Rectal smooth muscle tissue (tissue), 1 donor: Measurements from ENCODE around the gene CARD10.
"Not testable (repeated sequence)": the region's sequence is repeated elsewhere in the genome, so short reads cannot be mapped to it uniquely, and the experiment has no call there.

Experiments
- H3K27ac ChIP-seq: one replicate; pipeline ENCODE4 v1.7.0; 2013; ENCODE audit warnings: low read depth, low read length, inconsistent platforms
- H3K27me3 ChIP-seq: one replicate; pipeline ENCODE4 v1.7.0; 2013; ENCODE audit warnings: low read length; ENCODE audit not compliant: control insufficient read depth, insufficient read depth
- H3K36me3 ChIP-seq: one replicate; pipeline ENCODE4 v1.7.0; 2013; ENCODE audit warnings: low read length; ENCODE audit not compliant: control insufficient read depth, insufficient read depth
- H3K4me1 ChIP-seq: one replicate; pipeline ENCODE4 v1.7.0; 2013; ENCODE audit warnings: low read length; ENCODE audit not compliant: control insufficient read depth, insufficient read depth
- H3K4me3 ChIP-seq: one replicate; pipeline ENCODE4 v1.7.0; 2013; ENCODE audit warnings: low read length
- H3K9ac ChIP-seq: one replicate; pipeline ENCODE4 v1.7.0; 2013; ENCODE audit warnings: low read length

The CARD10 gene

GRCh38 chr22:37547251-37547741 lies 28.1 kb upstream of the CARD10 start:
- Histone ChIP-seq H3K4me3 (no peak overlapping the region), H3K9ac (no peak overlapping the region), H3K27ac (peak overlapping the region; percentile 84), H3K4me1 (peaks cover 7% of the 10 kb centered on the region), H3K36me3 (no peaks in the 10 kb centered on the region), H3K27me3 (peaks cover 2% of the 10 kb centered on the region)

DNA sequence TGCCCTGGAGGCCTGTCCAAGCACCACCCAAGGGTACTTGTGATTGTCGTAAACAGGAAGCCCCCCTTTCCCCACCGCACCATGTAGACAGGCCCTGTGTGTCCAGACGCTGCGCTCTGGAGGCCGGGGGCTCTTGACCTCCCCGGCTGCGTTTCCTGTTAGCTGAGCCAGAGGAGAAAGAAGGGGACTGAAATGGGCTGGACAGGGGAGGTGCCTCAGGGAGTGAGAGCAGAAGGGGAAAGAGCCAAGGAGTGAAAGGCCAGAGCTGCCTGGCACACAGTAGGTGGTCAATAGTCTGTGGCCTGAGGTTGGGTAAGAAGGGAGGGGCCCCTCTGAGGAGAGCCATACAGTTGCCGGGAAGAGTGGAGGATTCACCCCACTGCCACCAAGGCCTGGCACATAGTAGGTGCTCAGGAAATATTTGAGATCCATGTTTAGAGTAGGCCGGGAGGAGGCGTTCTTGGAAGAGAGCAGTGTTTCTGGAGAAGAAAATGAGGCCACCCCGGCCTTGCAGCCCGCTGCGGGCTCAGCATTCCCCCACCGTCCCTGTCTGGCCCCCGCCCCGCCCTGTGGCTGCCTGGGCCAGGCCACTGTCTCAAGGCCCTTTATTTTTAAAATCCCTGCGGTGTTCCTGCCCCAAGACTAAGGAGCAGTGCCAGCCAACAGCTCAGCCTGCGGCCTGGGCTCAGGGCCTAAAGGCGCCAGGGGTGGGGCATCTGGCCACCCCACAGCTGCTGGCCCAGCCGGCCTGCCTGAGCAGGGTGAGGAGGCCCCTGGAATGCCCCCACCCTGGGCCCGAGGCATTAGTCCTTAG lies 27.4 kb upstream of the CARD10 start:
- Histone ChIP-seq H3K27me3 (peaks cover 2% of the 10 kb centered on the region), H3K4me1 (peaks cover 7% of the 10 kb centered on the region), H3K9ac (no peak overlapping the region), H3K36me3 (no peaks in the 10 kb centered on the region), H3K27ac (peak overlapping the region; percentile 84), H3K4me3 (peak overlapping the region; percentile 32)

- Histone ChIP-seq H3K36me3 (no peaks in the 10 kb centered on the region), H3K4me1 (peaks cover 7% of the 10 kb centered on the region), H3K4me3 (peak overlapping the region; percentile 59), H3K27ac (peak overlapping the region; percentile 84), H3K9ac (peak overlapping the region; percentile 19), H3K27me3 (peaks cover 2% of the 10 kb centered on the region)
Observed at GRCh38 chr22:37545703-37546436, 26.7 kb upstream of the CARD10 start.

DNA sequence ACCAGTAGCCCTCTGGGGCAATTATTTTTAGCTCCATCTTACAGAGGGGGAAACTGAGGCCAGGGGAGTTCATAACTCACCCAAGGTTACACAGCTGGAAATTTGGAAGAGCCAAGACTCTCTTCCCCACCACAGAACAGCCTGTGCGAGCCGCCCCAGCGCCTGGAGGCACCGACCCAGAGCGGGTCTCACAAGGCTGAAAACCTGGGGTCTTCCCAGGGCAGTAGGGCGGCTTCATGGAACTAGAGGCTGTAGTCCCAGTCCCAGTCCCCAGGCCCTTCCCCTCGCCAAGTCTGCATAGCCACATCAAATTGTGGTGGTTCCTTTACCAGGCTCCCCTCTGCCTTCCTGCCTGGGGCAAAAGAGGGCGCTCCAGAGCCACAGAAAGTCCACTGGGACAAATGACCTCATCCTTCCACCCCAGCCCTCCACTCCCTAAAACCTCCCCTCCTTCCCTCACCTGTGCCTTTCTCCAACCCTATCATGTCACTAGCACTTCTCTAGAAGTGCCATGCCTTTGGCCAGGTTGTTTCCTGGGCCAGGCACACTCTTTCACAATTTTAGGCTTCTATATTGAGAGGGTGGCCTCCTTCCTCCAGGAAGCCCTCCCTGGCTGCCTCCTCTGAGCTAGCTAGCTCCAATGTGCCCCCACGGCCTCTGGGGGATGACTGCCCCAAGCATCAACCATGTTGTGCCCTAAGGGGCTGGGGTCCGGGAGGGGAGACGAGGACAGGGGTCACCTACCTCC lies 25.9 kb upstream of the CARD10 start:
- Histone ChIP-seq H3K4me3 (peak overlapping the region; percentile 59), H3K27ac (peak overlapping the region; percentile 84), H3K4me1 (peaks cover 7% of the 10 kb centered on the region), H3K9ac (peak overlapping the region; percentile 19), H3K27me3 (peaks cover 2% of the 10 kb centered on the region), H3K36me3 (no peaks in the 10 kb centered on the region)

GRCh38 chr22:37542959-37543358 lies 23.7 kb upstream of the CARD10 start:
- peaks cover 2% of the 10 kb centered on the region for H3K27me3 ChIP-seq
- peaks cover 3% of the 10 kb centered on the region for H3K4me1 ChIP-seq

GRCh38 chr22:37542416-37542815 lies 23.2 kb upstream of the CARD10 start:
- H3K4me1 ChIP-seq, H3K9ac ChIP-seq, H3K36me3 ChIP-seq, H3K27ac ChIP-seq, H3K4me3 ChIP-seq, H3K27me3 ChIP-seq: not testable (repeated sequence)

More at GRCh38 chr22:37542959-37543358, 23.7 kb upstream of the CARD10 start:
- Histone ChIP-seq H3K9ac (no peak overlapping the region), H3K4me3 (no peak overlapping the region), H3K27ac (no peak overlapping the region), H3K36me3 (no peaks in the 10 kb centered on the region)

DNA sequence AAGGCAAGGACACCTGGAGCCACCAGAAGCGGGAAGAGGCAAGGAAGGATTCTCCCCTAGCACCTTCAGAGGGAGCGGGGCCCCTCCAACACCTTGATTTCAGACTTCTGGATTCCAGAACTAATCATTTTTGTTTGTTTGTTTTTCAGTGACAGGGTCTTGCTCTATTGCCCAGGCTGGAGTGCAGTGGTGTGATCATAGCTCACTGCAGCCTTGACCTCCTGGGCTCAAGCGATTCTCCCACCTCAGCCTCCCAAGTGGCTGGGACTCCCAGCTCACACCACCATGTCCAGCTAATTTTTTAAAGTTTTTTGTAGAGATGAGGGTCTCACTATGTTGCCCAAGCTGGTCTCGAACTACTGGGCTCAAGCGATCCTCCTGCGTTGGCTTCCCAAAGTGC lies 20.6 kb upstream of the CARD10 start:
- H3K4me3 ChIP-seq, H3K27ac ChIP-seq, H3K36me3 ChIP-seq, H3K9ac ChIP-seq, H3K27me3 ChIP-seq, H3K4me1 ChIP-seq: not testable (repeated sequence)

- no peak overlapping the region for H3K9ac ChIP-seq
- H3K27ac ChIP-seq: no peak overlapping the region
- H3K27me3 ChIP-seq: no peaks in the 10 kb centered on the region
- H3K36me3 ChIP-seq: no peaks in the 10 kb centered on the region
- H3K4me3 ChIP-seq: peak overlapping the region; percentile 25
- H3K4me1 ChIP-seq: no peaks in the 10 kb centered on the region
Observed at GRCh38 chr22:37538590-37539357, 19.6 kb upstream of the CARD10 start.

GRCh38 chr22:37535159-37535558 lies 15.9 kb upstream of the CARD10 start:
- no peaks in the 10 kb centered on the region for H3K36me3 ChIP-seq
- H3K4me3 ChIP-seq: no peak overlapping the region
- H3K9ac ChIP-seq: no peak overlapping the region
- no peaks in the 10 kb centered on the region for H3K4me1 ChIP-seq
- H3K27ac ChIP-seq: no peak overlapping the region
- no peaks in the 10 kb centered on the region for H3K27me3 ChIP-seq

- no peaks in the 10 kb centered on the region for H3K27me3 ChIP-seq
- H3K36me3 ChIP-seq: no peaks in the 10 kb centered on the region
- no peaks in the 10 kb centered on the region for H3K4me1 ChIP-seq
- H3K4me3 ChIP-seq: no peak overlapping the region
- no peak overlapping the region for H3K27ac ChIP-seq
- H3K9ac ChIP-seq: no peak overlapping the region
Observed at GRCh38 chr22:37534445-37534844, 15.2 kb upstream of the CARD10 start.

- Histone ChIP-seq H3K27me3 (no peaks in the 10 kb centered on the region), H3K36me3 (no peaks in the 10 kb centered on the region), H3K4me3 (no peak overlapping the region), H3K9ac (no peak overlapping the region), H3K4me1 (no peaks in the 10 kb centered on the region), H3K27ac (no peak overlapping the region)
Observed at GRCh38 chr22:37533995-37534394, 14.8 kb upstream of the CARD10 start.
